Hypothalamus (tissue), 51 donors: ENCODE results near the gene FSTL1.

Experiments used
- DNase-seq, 51 donors: peaks; one replicate each; lab custom pipeline; 2025; lab: John Stamatoyannopoulos, UW

Gene FSTL1

GRCh38 chr3:120364821-120365220 is 86.0 kb downstream of the FSTL1 start:
- no peak for DNase-seq

- no peak for DNase-seq
Observed at GRCh38 chr3:120364101-120364500, 86.7 kb downstream of the FSTL1 start.

- DNase-seq: no peak
Observed at GRCh38 chr3:120357807-120358206, 93.0 kb downstream of the FSTL1 start.

GRCh38 chr3:120355486-120355885 is 95.3 kb downstream of the FSTL1 start:
- DNase-seq: no peak

GRCh38 chr3:120353463-120353862 is 97.3 kb downstream of the FSTL1 start:
- no peak for DNase-seq

GRCh38 chr3:120352017-120352416 is 98.8 kb downstream of the FSTL1 start:
- DNase-seq: no peak

- DNase-seq: peak in 18 of 51 donors; percentile 0 to 17 (median 5)
Observed at GRCh38 chr3:120350401-120350941, 100.3 kb downstream of the FSTL1 start.

- peak in 1 of 51 donors; percentile 33 for DNase-seq
Observed at GRCh38 chr3:120349855-120350125, 101.0 kb downstream of the FSTL1 start.

- DNase-seq: peak; percentile 37 to 96 (median 85)
Observed at GRCh38 chr3:120348991-120349854, 101.6 kb downstream of the FSTL1 start, which contains the start of gene LRRC58. Gene LRRC58 (minus strand): TSS chr3:120349354. CDS start chr3:120349243, 111 bp downstream.

- DNase-seq: peak in 10 of 51 donors; percentile 26 to 74 (median 44)
Observed at GRCh38 chr3:120348065-120348990, 102.5 kb downstream of the FSTL1 start.

GRCh38 chr3:120344349-120344748 is 106.4 kb downstream of the FSTL1 start:
- DNase-seq: no peak
